H9 (cell line): ENCODE results near the gene TMEM253. TPM values are rescaled to one million over a fixed set of nuclear protein-coding genes. Genes with fewer than 3 reads are reported as not detected.

Experiments
- DNase-seq: peaks from one replicate; pipeline ENCODE4 v3.0.0-alpha.2; 2017
- H2AFZ ChIP-seq: one replicate; pipeline ENCODE4 v1.6.1; 2013; ENCODE audit warnings: mild to moderate bottlenecking, low read length, control low read depth, moderate library complexity
- H2AK5ac ChIP-seq: 2 replicates; pipeline ENCODE4 v1.6.1; 2013; ENCODE audit warnings: low read length, control low read depth, mixed read lengths; ENCODE audit not compliant: insufficient read length
- H2BK120ac ChIP-seq: one replicate; pipeline ENCODE4 v1.6.1; 2013; ENCODE audit warnings: low read depth, mild to moderate bottlenecking, low read length, control low read depth, inconsistent platforms; ENCODE audit not compliant: poor library complexity, severe bottlenecking
- H2BK12ac ChIP-seq: 2 replicates; pipeline ENCODE4 v1.6.1; 2013; ENCODE audit warnings: low read length, control low read depth, mixed read lengths, low read depth; ENCODE audit not compliant: insufficient read length
- H2BK15ac ChIP-seq: 2 replicates; pipeline ENCODE4 v1.6.1; 2013; ENCODE audit warnings: low read depth, low read length, control low read depth
- H2BK20ac ChIP-seq: one replicate; pipeline ENCODE4 v1.6.1; 2013; ENCODE audit warnings: low read depth, mild to moderate bottlenecking, low read length, control low read depth, inconsistent platforms; ENCODE audit not compliant: poor library complexity, severe bottlenecking
- H2BK5ac ChIP-seq: 2 replicates; pipeline ENCODE4 v1.6.1; 2013; ENCODE audit warnings: low read length, control low read depth, mixed read lengths; ENCODE audit not compliant: insufficient read length
- H3K14ac ChIP-seq: 2 replicates; pipeline ENCODE4 v1.6.1; 2013; ENCODE audit warnings: low read length, control low read depth; ENCODE audit not compliant: insufficient read depth
- H3K18ac ChIP-seq: 2 replicates; pipeline ENCODE4 v1.6.1; 2013; ENCODE audit warnings: low read depth, mild to moderate bottlenecking, mixed read lengths, low read length, control low read depth; ENCODE audit not compliant: insufficient read length
- H3K23ac ChIP-seq: 2 replicates; pipeline ENCODE4 v1.6.1; 2013; ENCODE audit warnings: low read length, control low read depth, mixed read lengths, low read depth; ENCODE audit not compliant: insufficient read length
- H3K23me2 ChIP-seq: 2 replicates; pipeline ENCODE4 v1.6.1; 2013; ENCODE audit warnings: low read depth, mild to moderate bottlenecking, mixed read lengths, low read length, control low read depth; ENCODE audit not compliant: insufficient read length, poor library complexity, severe bottlenecking
- H3K27ac ChIP-seq: 2 replicates; pipeline ENCODE4 v1.5.1; 2013; ENCODE audit warnings: low read length, control low read depth, mixed read lengths, low read depth; ENCODE audit not compliant: insufficient read length
- H3K27me3 ChIP-seq: 2 replicates; pipeline ENCODE4 v1.6.1; 2013; ENCODE audit warnings: low read length, control low read depth, inconsistent platforms; ENCODE audit not compliant: insufficient read depth
- H3K4ac ChIP-seq: 2 replicates; pipeline ENCODE4 v1.6.1; 2013; ENCODE audit warnings: low read depth, mild to moderate bottlenecking, control low read depth, inconsistent platforms, low read length, moderate library complexity
- H3K4me1 ChIP-seq: 2 replicates; pipeline ENCODE4 v1.6.1; 2013; ENCODE audit warnings: low read length, control low read depth, inconsistent platforms; ENCODE audit not compliant: insufficient read depth
- H3K4me2 ChIP-seq: 2 replicates; pipeline ENCODE4 v1.6.1; 2013; ENCODE audit warnings: low read length, control low read depth, mixed read lengths; ENCODE audit not compliant: insufficient read length, insufficient read depth
- H3K56ac ChIP-seq: 2 replicates; pipeline ENCODE4 v1.6.1; 2013; ENCODE audit warnings: low read depth, mild to moderate bottlenecking, mixed read lengths, low read length, control low read depth; ENCODE audit not compliant: insufficient read length
- H3K79me1 ChIP-seq: 2 replicates; pipeline ENCODE4 v1.6.1; 2013; ENCODE audit warnings: low read depth, mild to moderate bottlenecking, moderate library complexity, low read length, control low read depth, inconsistent platforms; ENCODE audit not compliant: insufficient read depth, poor library complexity, severe bottlenecking
- H3K79me2 ChIP-seq: 2 replicates; pipeline ENCODE4 v1.6.1; 2013; ENCODE audit warnings: low read length, control low read depth, inconsistent platforms; ENCODE audit not compliant: insufficient read depth
- H3K9ac ChIP-seq: 2 replicates; pipeline ENCODE4 v1.6.1; 2013; ENCODE audit warnings: low read length, control low read depth, mixed read lengths; ENCODE audit not compliant: insufficient read length; ENCODE audit errors: extremely low read depth
- H3K9me3 ChIP-seq: one replicate; pipeline ENCODE4 v1.6.1; 2013; ENCODE audit warnings: low read depth, low read length, inconsistent platforms; ENCODE audit not compliant: control insufficient read depth
- H3T11ph ChIP-seq: one replicate; pipeline ENCODE4 v1.6.1; 2013; ENCODE audit warnings: mild to moderate bottlenecking, low read length, control low read depth, inconsistent platforms
- H4K20me1 ChIP-seq: one replicate; pipeline ENCODE4 v1.6.1; 2013; ENCODE audit not compliant: control insufficient read depth, insufficient read length, insufficient read depth
- H4K5ac ChIP-seq: 2 replicates; pipeline ENCODE4 v1.6.1; 2013; ENCODE audit warnings: low read depth, mild to moderate bottlenecking, mixed read lengths, low read length, control low read depth; ENCODE audit not compliant: insufficient read length
- H4K8ac ChIP-seq: replicated peaks from 2 replicates; pipeline ENCODE4 v1.6.1; 2013; ENCODE audit warnings: low read length, control low read depth, mixed read lengths, low read depth; ENCODE audit not compliant: insufficient read length
- H4K91ac ChIP-seq: 2 replicates; pipeline ENCODE4 v1.6.1; 2013; ENCODE audit warnings: low read depth, mild to moderate bottlenecking, moderate library complexity, mixed read lengths, low read length, control low read depth; ENCODE audit not compliant: insufficient read length
- H3K27ac Mint-ChIP-seq, 3 experiments: 2 replicates in 2 of 3; 3 replicates in 1 of 3; pipeline ENCODE4 v1.8.0; 2020 to 2021; ENCODE audit warnings: mixed read lengths in 3 of 3, mild to moderate bottlenecking in 1 of 3, moderate library complexity in 1 of 3
- H3K27me3 Mint-ChIP-seq: 2 replicates; pipeline ENCODE4 v1.8.0; 2021; ENCODE audit warnings: low read depth, mild to moderate bottlenecking, moderate library complexity, mixed read lengths
- H3K36me3 Mint-ChIP-seq, 3 experiments: 2 replicates in 2 of 3; 3 replicates in 1 of 3; pipeline ENCODE4 v1.8.0; 2020 to 2021; ENCODE audit warnings: low read depth in 3 of 3, mixed read lengths in 3 of 3; ENCODE audit not compliant: insufficient read depth in 1 of 3
- H3K4me1 Mint-ChIP-seq, 2 experiments: 2 replicates each; pipeline ENCODE4 v1.8.0; 2020; ENCODE audit warnings: mixed read lengths in 2 of 2
- H3K4me3 Mint-ChIP-seq, 2 experiments: 2 replicates in 1 of 2; 3 replicates in 1 of 2; pipeline ENCODE4 v1.8.0; 2020 to 2021; ENCODE audit warnings: mild to moderate bottlenecking in 2 of 2, mixed read lengths in 2 of 2, moderate library complexity in 1 of 2
- H3K9me3 Mint-ChIP-seq, 2 experiments: 2 replicates in 1 of 2; 3 replicates in 1 of 2; pipeline ENCODE4 v1.8.0; 2020; ENCODE audit warnings: mild to moderate bottlenecking in 2 of 2, mixed read lengths in 2 of 2, moderate library complexity in 1 of 2
- CTCF ChIP-seq: fragments of 200-600 bp; sonication (generic); conservative IDR thresholded peaks from 3 replicates; pipeline ENCODE4 v1.8.0; 2021; ENCODE audit warnings: antibody characterized with exemption, mild to moderate bottlenecking
- WGBS: extraction: QIAGEN DNeasy Blood & Tissue Kit; methylation state at CpG from one replicate; pipeline ENCODE4 v1.1.7; 2013; ENCODE audit warnings: missing lambda C conversion rate, low lambda C conversion rate, mixed read lengths; ENCODE audit not compliant: insufficient read length; ENCODE audit errors: extremely low coverage; 5-methylcytosine and 5-hydroxymethylcytosine counted together
- total RNA-seq: library from RNA; stranded (reverse); gene quantifications from 2 replicates; pipeline ENCODE4 v1.2.1, GENCODE V29; 2021

Gene TMEM253
- total RNA-seq, 1 experiment from 2014 or later = 2.2 TPM

GRCh38 chr14:21056520-21057163, 44.2 kb upstream of the TMEM253 start:
- Histone ChIP-seq H3K27ac (no peak overlapping the region), H3K23ac (no peak overlapping the region), H2BK12ac (no peak overlapping the region), H3K9me3 (no peaks in the 10 kb centered on the region), H2BK20ac (no peak overlapping the region), H2AK5ac (no peak overlapping the region), H3K4me1 (no peaks in the 10 kb centered on the region; the same call in 1 of the 2 replicates), H3K79me1 (no peaks in the 10 kb centered on the region), H3K4me2 (no peak overlapping the region), H2BK120ac (no peak overlapping the region), H2BK5ac (no peak overlapping the region), H3K79me2 (no peaks in the 10 kb centered on the region), H2AFZ (no peak overlapping the region), H3T11ph (no peak overlapping the region), H4K20me1 (no peaks in the 10 kb centered on the region), H3K27me3 (no peaks in the 10 kb centered on the region), H2BK15ac (no peak overlapping the region), H4K91ac (no peak overlapping the region), H3K56ac (no peak overlapping the region), H3K23me2 (no peaks in the 10 kb centered on the region), H4K5ac (no peak overlapping the region), H3K9ac (no peak overlapping the region), H3K14ac (no peak overlapping the region), H4K8ac (no peak overlapping the region), H3K18ac (no peak overlapping the region), H3K4ac (no peak overlapping the region)
- TF ChIP-seq CTCF = no peak
- no CpG with 5 or more reads among the region's 10 CpGs for WGBS
- Mint-ChIP-seq H3K27me3 (no peaks in the 10 kb centered on the region), H3K27ac (no peak overlapping the region), H3K4me3 (no peak overlapping the region), H3K36me3 (no peaks in the 10 kb centered on the region), H3K9me3 (no peaks in the 10 kb centered on the region), H3K4me1 (peaks cover 7 to 10% of the 10 kb centered on the region in 2 experiments)
- DNase-seq = no peak
